Stomach (tissue), 4 donors: Measurements from ENCODE around the gene RPS5.

Experiments
- CTCF ChIP-seq, 7 experiments: fragments of 450-650 bp in 4 of 7; fragments of 200-600 bp in 3 of 7; sonication (generic) in 3 of 7; IDR thresholded peaks; one replicate each; pipeline ENCODE4 v1.5.1; 2016 to 2019; ENCODE audit warnings: antibody characterized with exemption in 7 of 7, control low read depth in 2 of 7, mild to moderate bottlenecking in 1 of 7
- EP300 ChIP-seq: sonication (generic); formaldehyde crosslinking; IDR thresholded peaks from one replicate; pipeline ENCODE4 v1.6.1; 2017; ENCODE audit warnings: antibody characterized with exemption
- POLR2A ChIP-seq, 4 donors: fragments of 450-650 bp; IDR thresholded peaks; one replicate each; pipeline ENCODE4 v1.6.1; 2016; ENCODE audit warnings: antibody characterized with exemption in 4 of 4, control low read depth in 2 of 4, mild to moderate bottlenecking in 1 of 4, moderate library complexity in 1 of 4
- POLR2AphosphoS5 ChIP-seq, 3 donors: sonication (generic); formaldehyde crosslinking; IDR thresholded peaks; one replicate each; pipeline ENCODE4 v1.6.1; 2016; ENCODE audit warnings: antibody characterized with exemption in 3 of 3

GRCh38 chr19:58364146-58364545, 22.9 kb upstream of the RPS5 start:
- TF ChIP-seq CTCF (IDR thresholded peaks at IDR 0.05) = no peak
- no peak for TF ChIP-seq POLR2A (IDR thresholded peaks at IDR 0.05)
- no peak for TF ChIP-seq EP300
- no peak for TF ChIP-seq POLR2AphosphoS5 (IDR thresholded peaks at IDR 0.05)
